ENCODE measurements around the gene CALCOCO1.

DNA sequence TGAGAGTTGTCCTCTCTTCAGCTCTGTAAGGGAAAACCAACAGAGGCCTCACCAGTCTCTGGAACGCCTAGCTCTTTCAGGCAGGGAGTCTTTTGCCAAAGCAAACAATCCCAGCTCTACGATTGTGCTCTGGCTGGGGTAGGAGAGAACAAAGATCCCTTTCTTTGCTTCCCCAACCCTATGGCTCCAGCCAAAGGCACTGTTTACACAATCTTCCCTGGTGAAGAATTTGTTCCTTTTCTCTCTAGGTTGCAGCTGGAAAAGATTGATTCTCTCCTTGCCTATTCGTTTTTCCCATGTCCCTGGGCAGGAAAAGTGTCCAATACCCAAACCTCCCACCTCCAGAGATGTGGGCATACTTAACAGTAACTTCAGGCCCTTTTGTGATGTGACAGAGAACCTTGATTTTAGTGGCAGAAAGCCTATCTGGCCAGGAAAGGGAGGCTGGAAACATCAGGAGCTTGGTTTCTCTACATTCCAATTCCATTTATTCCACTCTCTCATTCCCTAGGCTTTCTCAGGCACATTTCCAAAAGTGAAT, 68.2 kb downstream of the CALCOCO1 start:
- TF ChIP-seq CTCF (IDR thresholded peaks at IDR 0.05) (no peak), EZH2phosphoT487 (IDR thresholded peaks at IDR 0.05) (no peak)
